HG03442 (cell line): ENCODE measurements around the gene EIF5.
A peak's percentile ranks its signal among the peaks of the same experiment; 100 is the strongest.

ENCODE experiments used
- ATAC-seq: cut with Tn5 transposase; IDR thresholded peaks from one replicate; pipeline ENCODE4 v1.9.1; 2021; ENCODE audit warnings: mild to moderate bottlenecking, moderate library complexity; ENCODE audit not compliant: unreplicated experiment

Gene EIF5

GRCh38 chr14:103362780-103363179, 28.7 kb downstream of the EIF5 start:
- no peak for ATAC-seq

DNA sequence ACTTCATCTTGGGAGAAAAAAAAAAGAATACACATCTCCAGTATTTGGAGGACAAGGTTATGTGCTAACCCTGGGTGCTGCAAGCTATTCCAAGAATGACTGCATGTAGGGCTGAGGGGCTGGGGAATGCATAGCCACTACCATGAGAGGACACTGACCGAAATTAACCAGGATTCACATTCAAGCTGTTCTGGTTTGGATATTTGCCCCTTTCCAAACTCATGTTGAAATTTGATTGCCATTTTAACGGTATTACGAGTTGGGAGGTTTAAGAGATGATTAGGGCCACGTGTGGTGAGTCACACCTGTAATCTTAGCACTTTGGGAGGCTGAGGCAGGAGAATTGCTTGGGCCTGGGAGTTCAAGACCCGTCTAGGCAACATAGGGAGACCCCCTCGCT, 32.7 kb downstream of the EIF5 start:
- ATAC-seq: no peak

DNA sequence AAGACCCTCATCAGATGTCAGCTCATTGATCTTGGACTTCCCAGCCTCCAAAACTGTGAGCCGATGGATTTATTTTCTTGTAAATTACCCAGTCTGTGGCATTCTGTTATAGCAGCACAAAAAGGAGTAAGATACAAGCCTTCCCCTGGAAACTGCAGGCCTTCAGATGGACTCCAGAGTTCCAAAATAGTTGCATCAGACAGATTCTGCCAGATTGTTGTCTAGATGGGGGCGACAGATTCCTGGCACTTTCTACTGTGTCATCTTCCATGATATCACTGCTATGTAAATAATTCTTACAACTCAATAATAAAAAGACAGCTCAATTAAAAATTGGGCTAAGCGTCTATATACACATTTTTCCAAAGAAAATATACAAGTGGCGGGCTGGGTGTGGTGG, 34.0 kb downstream of the EIF5 start:
- ATAC-seq: no peak

- ATAC-seq: no peak
These were observed 36.0 kb downstream of the EIF5 start for GRCh38 chr14:103370087-103370486.

- ATAC-seq: no peak
These were observed 38.0 kb downstream of the EIF5 start for GRCh38 chr14:103372017-103372416.

- ATAC-seq: no peak
These were observed 38.7 kb downstream of the EIF5 start for GRCh38 chr14:103372552-103373304.

DNA sequence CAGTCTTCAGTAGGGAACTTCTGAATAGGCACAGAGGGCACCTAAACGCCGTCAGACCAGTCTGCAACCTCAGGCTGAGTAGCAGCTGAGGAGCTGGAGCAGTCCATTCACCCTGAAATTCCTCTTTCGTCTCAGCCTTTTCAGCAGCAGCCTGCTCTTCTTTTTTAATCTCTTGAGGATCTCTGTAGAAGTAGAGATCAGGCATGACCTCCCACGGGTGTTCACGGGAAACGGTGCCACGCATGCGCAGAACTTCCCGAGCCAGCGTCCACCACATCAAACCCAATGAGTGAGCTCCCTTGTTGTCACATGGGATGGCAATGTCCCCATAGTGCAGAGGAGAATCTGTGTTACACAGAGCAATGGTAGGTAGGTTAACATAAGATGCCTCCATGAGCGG, 40.1 kb downstream of the EIF5 start:
- no peak for ATAC-seq

- no peak for ATAC-seq
These were observed 43.5 kb downstream of the EIF5 start for GRCh38 chr14:103377522-103378037.

- no peak for ATAC-seq
These were observed 44.2 kb downstream of the EIF5 start for GRCh38 chr14:103378038-103378854.

GRCh38 chr14:103380719-103381377, 46.8 kb downstream of the EIF5 start:
- no peak for ATAC-seq

DNA sequence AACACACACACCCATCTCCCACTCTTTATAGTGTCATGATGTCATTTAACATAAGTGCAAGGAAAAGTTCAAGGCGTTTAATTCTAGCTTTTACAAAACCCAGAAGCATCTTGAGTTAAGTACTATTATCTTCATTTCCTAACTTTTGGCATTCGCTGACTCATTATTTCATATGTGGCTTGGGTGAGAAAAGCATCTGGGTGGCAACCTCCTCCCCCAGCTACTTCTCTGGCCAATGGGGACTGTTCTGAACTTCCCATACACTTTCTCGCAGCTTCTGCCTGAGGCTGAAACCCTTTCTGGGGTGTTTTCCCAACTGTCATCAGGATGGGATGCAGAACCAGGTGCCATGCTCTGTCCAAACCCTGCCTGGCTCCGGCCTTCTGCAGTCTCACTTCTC, 48.3 kb downstream of the EIF5 start:
- ATAC-seq: no peak

GRCh38 chr14:103384450-103385151, 50.6 kb downstream of the EIF5 start:
- peak; percentile 15 for ATAC-seq

DNA sequence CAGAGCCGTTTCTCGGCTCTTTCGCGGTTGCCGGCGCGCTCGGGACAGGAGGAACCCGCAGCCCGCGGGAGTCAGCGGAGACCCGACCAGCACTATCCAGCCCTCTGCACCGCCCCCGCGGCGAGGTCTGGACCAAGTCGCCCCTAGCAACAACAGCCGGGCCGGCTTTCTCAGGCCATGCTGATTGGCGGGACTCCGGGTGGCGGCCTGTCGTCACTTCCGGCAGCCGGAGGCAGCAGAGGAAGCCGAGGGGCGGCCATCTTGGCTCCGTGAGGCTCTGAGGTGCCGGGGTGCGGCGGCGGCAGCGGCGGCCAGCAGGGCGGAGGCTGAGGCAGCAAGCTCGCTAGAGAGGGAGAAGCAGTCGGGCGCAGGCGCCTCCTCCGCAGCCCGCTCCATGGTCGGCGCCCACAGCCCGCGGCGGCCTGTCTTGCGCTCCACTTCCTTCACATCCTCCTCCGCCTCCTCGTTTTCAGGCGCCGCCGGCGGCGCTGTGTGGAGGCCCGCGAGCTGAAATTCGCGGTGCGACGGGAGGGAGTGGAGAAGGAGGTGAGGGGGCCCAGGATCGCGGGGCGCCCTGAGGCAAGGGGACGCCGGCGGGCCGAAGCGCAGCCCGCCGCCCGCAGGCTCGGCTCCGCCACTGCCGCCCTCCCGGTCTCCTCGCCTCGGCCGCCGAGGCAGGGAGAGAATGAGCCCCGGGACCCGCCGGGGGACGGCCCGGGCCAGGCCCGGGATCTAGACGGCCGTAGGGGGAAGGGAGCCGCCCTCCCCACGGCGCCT, 51.3 kb downstream of the EIF5 start, which contains the start of gene MARK3:
MARK3 (plus strand) TSS at position 264 of the 777 bp plus-strand sequence. CDS start 615 bp downstream, outside the sequence.
- peak; percentile 93 for ATAC-seq

DNA sequence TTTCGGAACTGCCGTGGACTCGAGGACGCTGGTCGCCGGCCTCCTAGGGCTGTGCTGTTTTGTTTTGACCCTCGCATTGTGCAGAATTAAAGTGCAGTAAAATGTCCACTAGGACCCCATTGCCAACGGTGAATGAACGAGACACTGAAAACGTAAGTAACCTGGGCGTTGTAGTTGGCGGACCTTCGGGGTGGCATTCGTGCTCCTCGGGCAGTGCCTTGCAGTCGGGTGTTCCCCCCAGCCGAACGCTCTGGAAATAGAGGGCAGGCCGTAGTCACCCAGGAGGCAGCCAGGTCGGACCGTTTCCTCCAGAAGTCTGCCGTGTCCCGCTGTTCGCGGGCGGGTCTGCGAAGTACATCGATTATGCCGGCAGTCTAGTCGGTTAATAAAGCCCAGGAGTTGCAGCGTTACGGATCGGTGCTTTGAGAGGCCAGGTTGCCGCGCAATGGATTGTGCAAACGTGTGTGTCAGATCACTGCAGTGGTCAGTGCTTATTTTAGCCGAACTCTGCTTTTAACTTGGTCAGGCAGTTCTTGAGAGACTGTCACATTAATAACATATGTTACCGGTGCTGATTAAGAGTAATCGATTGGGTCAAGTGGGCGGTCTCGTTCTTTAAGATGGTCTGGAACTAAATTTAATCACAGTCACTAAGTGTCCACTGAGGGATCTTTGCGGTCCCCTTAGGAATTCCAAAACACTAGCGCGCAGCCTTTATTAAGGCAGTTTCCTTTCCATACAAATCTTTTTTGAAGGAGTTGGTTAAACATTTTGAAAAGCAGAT, 52.1 kb downstream of the EIF5 start:
- no peak for ATAC-seq

DNA sequence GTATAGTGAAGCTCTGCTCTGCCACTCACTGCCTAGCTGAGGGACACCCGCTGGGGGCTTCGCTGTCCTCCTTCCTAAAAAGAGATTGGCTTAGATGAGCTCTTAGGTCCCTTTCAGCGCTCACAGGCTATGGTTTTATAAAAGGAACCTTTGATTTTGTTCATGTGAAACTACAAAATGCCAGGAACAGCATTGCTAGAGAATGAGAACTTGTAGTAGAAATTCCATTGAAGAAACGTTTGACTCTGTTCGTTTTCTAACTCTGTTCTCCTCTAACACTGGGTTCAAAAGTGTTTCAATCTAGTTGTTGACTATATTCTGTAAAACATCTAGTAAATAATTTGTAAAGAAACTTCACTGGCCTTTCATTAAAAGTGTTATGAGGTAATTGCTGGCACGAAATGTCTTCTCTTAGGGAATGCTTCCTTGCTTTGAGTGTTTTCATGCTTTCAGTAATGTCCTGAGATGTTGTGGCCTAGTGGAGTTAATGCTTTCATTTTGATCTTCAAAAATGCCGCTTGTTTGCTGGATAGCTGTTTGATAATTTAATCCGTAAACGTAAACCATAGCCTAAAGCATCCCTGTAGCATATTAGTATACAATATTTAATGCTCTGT, 52.8 kb downstream of the EIF5 start:
- ATAC-seq: no peak

DNA sequence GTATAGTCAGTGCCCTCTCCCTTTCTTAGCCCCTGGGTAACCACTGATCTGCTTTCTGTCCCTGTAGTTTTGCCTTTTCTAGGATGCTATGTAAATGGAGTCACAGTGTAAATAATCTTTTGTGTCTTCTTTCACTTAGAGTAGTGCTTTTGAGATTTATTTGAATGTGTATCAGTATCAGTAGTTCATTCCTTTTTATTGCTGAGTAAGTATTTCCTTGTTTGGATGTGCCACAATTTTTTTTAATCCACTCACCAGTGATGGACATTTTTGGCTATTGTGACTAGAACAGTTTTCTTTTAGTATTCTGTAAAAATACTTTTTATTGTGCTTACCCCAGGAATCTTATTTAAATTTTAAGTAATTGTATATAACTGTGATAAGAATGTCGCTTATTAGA, 54.6 kb downstream of the EIF5 start:
- no peak for ATAC-seq

DNA sequence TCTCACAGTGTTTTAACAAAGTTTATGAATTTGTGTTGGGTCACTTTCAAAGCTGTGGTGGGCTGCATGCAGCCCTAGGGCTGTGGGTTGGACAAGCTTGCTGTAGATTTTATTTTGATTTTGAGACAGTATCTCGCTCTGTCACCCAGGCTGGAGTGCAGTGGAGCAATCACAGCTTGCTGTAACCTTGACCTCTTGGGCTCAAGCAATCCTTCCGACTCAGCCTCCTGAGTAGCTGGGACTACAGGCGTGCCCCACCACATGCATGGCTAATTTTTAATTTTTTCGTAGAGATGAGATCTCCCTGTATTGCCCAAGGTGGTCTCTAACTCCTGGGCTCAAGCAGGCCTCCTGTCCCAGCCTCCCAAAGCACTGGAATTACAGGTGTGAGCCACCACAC, 56.6 kb downstream of the EIF5 start:
- no peak for ATAC-seq

- ATAC-seq: no peak
These were observed 57.0 kb downstream of the EIF5 start for GRCh38 chr14:103391048-103391447.

- no peak for ATAC-seq
These were observed 58.1 kb downstream of the EIF5 start for GRCh38 chr14:103392106-103392505.
